A673 (cell line): ENCODE results near the gene CDH24.

Experiments
- CTCF ChIP-seq: fragments of 300-800, 200-600 bp; sonication (generic); conservative IDR thresholded peaks from 2 replicates; pipeline ENCODE4 v1.5.1; 2017; ENCODE audit warnings: low read depth, mild to moderate bottlenecking, antibody characterized with exemption, low read length, moderate library complexity, mixed read lengths
- EZH2 ChIP-seq: fragments of 200-600 bp; sonication (generic); IDR thresholded peaks from 2 replicates; pipeline ENCODE4 v1.6.1; 2017; ENCODE audit warnings: borderline replicate concordance, low read depth, mild to moderate bottlenecking, mixed read lengths, antibody characterized with exemption, low read length; ENCODE audit not compliant: poor library complexity, severe bottlenecking

GRCh38 chr14:23066368-23066767 lies 9.0 kb upstream of the CDH24 start:
- TF ChIP-seq CTCF (no peak), EZH2 (no peak)
